Prostate gland (tissue), 2 donors: ENCODE data around the gene RABGAP1L. TPM values are rescaled to one million over a fixed set of nuclear protein-coding genes. Genes with fewer than 3 reads are reported as not detected.

Experiments used
- DNase-seq: peaks from one replicate; pipeline ENCODE4 v3.0.0-alpha.2; 2019; ENCODE audit warnings: low spot score
- H3K27ac ChIP-seq, 2 donors: fragments of 200-600 bp; sonication (generic); 2 replicates each; pipeline ENCODE4 v1.5.1; 2017 to 2019
- H3K27me3 ChIP-seq: fragments of 200-600 bp; sonication (generic); replicated peaks from 2 replicates; pipeline ENCODE4 v1.5.1; 2019; ENCODE audit not compliant: insufficient read depth
- H3K36me3 ChIP-seq, 2 donors: fragments of 200-600 bp; sonication (generic); 1 replicate in 1 of 2; 2 replicates in 1 of 2; pipeline versions ENCODE4 v1.5.1 to v1.8.1; 2017 to 2019
- H3K4me1 ChIP-seq: fragments of 200-600 bp; sonication (generic); replicated peaks from 2 replicates; pipeline ENCODE4 v1.5.1; 2019
- H3K4me3 ChIP-seq, 2 donors: fragments of 200-600 bp; sonication (generic); 2 replicates each; pipeline ENCODE4 v1.5.1; 2017 to 2019
- H3K9me3 ChIP-seq: fragments of 200-600 bp; sonication (generic); 2 replicates; pipeline ENCODE4 v1.5.1; 2017
- CTCF ChIP-seq, 4 experiments: fragments of 200-600 bp in 2 of 4; fragments of 450-650 bp in 2 of 4; sonication (generic) in 2 of 4; IDR thresholded peaks; 1 replicate in 3 of 4; 2 replicates in 1 of 4; pipeline ENCODE4 v1.5.1; 2016 to 2019; ENCODE audit warnings: antibody characterized with exemption in 4 of 4, mild to moderate bottlenecking in 2 of 4, moderate library complexity in 2 of 4
- POLR2A ChIP-seq: fragments of 450-650 bp; IDR thresholded peaks from one replicate; pipeline ENCODE4 v1.6.1; 2016; ENCODE audit warnings: antibody characterized with exemption, mild to moderate bottlenecking
- POLR2AphosphoS5 ChIP-seq: sonication (generic); formaldehyde crosslinking; IDR thresholded peaks from one replicate; pipeline ENCODE4 v1.6.1; 2017; ENCODE audit warnings: antibody characterized with exemption
- WGBS: methylation state at CpG from one replicate; pipeline ENCODE4 v1.1.5; 2018; 5-methylcytosine and 5-hydroxymethylcytosine counted together
- intact Hi-C: fragments of 100-400 bp; cut with DNase I; formaldehyde crosslinking; loops from one replicate; pipeline ENCODE4 v1.14.2; 2022
- total RNA-seq, 2 donors: library from RNA; depleted of rRNA; stranded (reverse); fragments of >200 nt; gene quantifications; one replicate each; pipeline ENCODE4 v1.1.0, GENCODE V29; 2016

Gene RABGAP1L
- total RNA-seq, 2 donors from 2014 or later, result 32.3 to 41.5 TPM

DNA sequence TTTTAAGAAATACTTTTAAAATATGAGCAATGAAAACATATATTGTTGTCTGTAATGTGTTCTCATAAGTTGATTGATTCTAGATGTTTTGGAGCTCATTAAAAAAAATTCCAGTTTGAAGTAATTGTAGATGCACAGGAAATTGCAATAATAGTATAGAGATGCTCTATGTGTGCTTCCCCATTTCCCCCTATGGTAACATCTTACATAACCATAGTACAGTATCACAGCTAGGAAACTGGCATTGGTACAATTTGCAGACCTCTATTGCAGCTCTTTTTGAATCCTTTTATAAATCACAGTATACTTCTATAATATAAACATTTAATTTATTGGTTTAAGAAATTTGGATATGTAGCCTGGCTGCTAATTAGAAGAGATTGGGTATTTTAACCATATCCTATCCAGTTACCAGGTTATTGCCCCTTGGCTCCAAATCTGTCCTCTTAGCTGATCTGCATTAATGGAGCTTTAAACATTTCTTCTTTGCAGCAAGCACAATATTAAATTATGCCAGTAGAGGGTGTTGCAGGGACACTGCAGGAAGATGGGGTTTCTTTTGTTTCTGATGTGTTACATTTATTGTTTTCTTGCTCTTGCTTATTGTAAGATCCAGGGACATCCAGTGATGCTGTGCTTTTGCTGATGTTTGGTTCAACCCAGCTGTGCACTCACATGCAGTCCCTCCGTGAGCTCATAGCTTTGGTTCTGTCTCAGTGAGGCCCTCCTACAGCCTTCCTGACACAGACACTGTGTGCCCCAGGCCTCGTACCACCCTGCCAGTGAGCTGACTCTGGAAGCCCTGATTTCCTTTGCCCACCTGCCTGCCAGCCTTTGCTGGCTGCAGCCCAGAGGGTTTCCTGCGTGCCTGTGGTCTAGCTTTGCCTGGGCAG is 103.3 kb downstream of the RABGAP1L start:
- DNase-seq, result peak; percentile 7
- no peak overlapping the region for H3K4me3 ChIP-seq
- H3K27me3 ChIP-seq, result no peaks in the 10 kb centered on the region
- no peaks in the 10 kb centered on the region for H3K4me1 ChIP-seq
- TF ChIP-seq POLR2AphosphoS5 (no peak), CTCF (IDR thresholded peaks at IDR 0.05) (peak in 3 of 4 experiments; percentile 52 to 62 (median 59))
- WGBS, result 35% methylated on average over 3 of the region's 3 CpGs
- H3K27ac ChIP-seq, result no peak overlapping the region
- intact Hi-C loops, result loop anchor here (2.0 to 5.0 kb wide), 2 partner anchors 464 to 485 kb away; no protein-coding TSS in a partner anchor
- no peaks in the 10 kb centered on the region for H3K9me3 ChIP-seq
- no peaks in the 10 kb centered on the region for H3K36me3 ChIP-seq

DNA sequence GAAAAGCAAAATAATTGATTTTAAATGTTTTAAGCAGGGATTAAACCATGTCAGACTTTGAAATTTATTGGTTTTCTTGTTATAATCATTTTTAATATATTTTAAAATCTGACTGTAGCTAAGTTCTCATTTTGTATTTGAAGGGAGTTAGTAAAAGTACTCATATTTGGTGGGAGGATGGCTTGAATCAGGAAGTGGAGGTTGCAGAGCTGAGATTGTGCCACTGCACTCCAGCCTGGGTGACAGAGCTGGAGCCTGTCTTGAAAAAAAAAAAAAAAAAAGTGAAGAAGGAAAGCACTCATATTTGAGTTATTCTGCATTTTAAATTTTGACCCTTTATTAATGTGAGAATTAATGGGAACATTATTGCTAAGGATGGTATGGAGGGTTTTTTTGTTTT is 106.0 kb downstream of the RABGAP1L start:
- Histone ChIP-seq H3K4me1 (no peaks in the 10 kb centered on the region), H3K36me3 (no peaks in the 10 kb centered on the region), H3K4me3 (no peak overlapping the region), H3K27ac (no peak overlapping the region), H3K9me3 (no peaks in the 10 kb centered on the region), H3K27me3 (no peaks in the 10 kb centered on the region)
- intact Hi-C loops, result no loop called here
- no peak for TF ChIP-seq POLR2A
- no peak for TF ChIP-seq POLR2AphosphoS5
- no peak for TF ChIP-seq CTCF (IDR thresholded peaks at IDR 0.05)
- no peak for DNase-seq

DNA sequence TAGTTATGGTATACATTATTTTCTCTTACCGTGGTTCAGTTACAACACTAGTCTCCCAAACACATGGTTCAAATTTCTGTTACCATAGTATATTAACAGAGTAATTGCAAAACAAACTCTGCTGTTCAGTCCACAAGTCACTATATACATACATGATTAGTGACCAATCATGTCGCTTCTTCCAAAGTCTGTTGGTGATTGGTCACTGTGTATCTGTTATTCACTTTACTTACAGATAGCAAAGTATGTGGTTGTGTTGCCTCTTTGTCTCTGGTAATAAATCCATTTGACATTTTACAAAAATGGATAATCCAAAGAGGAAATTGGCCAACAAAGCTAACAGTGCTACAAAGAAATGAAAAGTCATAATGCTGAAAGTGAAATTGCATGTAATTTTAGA is 107.2 kb downstream of the RABGAP1L start:
- Histone ChIP-seq H3K36me3 (no peaks in the 10 kb centered on the region), H3K4me3 (no peak overlapping the region), H3K27me3 (no peaks in the 10 kb centered on the region), H3K27ac (no peak overlapping the region), H3K9me3 (no peaks in the 10 kb centered on the region), H3K4me1 (no peaks in the 10 kb centered on the region)
- intact Hi-C loops, result no loop called here
- 89% methylated on average over 2 of the region's 2 CpGs for WGBS
- no peak for TF ChIP-seq POLR2AphosphoS5
- TF ChIP-seq CTCF (IDR thresholded peaks at IDR 0.05), result no peak
- TF ChIP-seq POLR2A, result no peak
- DNase-seq, result no peak

GRCh38 chr1:174266991-174267612 is 107.8 kb downstream of the RABGAP1L start:
- Histone ChIP-seq H3K27me3 (no peaks in the 10 kb centered on the region), H3K27ac (no peak overlapping the region), H3K4me3 (no peak overlapping the region), H3K9me3 (no peaks in the 10 kb centered on the region), H3K4me1 (no peaks in the 10 kb centered on the region), H3K36me3 (no peaks in the 10 kb centered on the region)
- WGBS, result 87% methylated on average over 1 of the region's 1 CpG
- no peak for TF ChIP-seq CTCF (IDR thresholded peaks at IDR 0.05)
- TF ChIP-seq POLR2AphosphoS5, result no peak
- TF ChIP-seq POLR2A, result no peak
- intact Hi-C loops, result no loop called here
- no peak for DNase-seq
